Suprapubic skin (tissue), 3 donors: ENCODE data around the gene GRID2IP.

ENCODE experiments used
- CTCF ChIP-seq, 2 donors: fragments of 200-600 bp in 1 of 2; fragments of 450-650 bp in 1 of 2; sonication (generic) in 1 of 2; IDR thresholded peaks; one replicate each; pipeline ENCODE4 v1.5.1; 2016 to 2019; ENCODE audit warnings: antibody characterized with exemption in 2 of 2, mild to moderate bottlenecking in 1 of 2, moderate library complexity in 1 of 2
- POLR2A ChIP-seq, 2 donors: fragments of 450-650 bp; IDR thresholded peaks; one replicate each; pipeline ENCODE4 v1.6.1; 2017; ENCODE audit warnings: antibody characterized with exemption in 2 of 2, mild to moderate bottlenecking in 2 of 2, moderate library complexity in 2 of 2

GRCh38 chr7:6553448-6554044 is 2.3 kb upstream of the GRID2IP start:
- TF ChIP-seq CTCF (IDR thresholded peaks at IDR 0.05) (no peak), POLR2A (IDR thresholded peaks at IDR 0.05) (no peak)
